ENCODE measurements around the gene HRH3. TPM values are rescaled to one million over a fixed set of nuclear protein-coding genes. Genes with fewer than 3 reads are reported as not detected.

HRH3 gene
- total RNA-seq, 3 donors from 2014 or later (not counting 1 experiment from before 2014, with no cell fraction given) = not detected

- Histone ChIP-seq H3K4me1 (ENCODE audit: control insufficient read depth, insufficient read depth, low read length) (no peaks in the 10 kb centered on the region), H3K27ac (ENCODE audit: low read length) (no peak overlapping the region), H3K27me3 (ENCODE audit: control insufficient read depth, insufficient read depth, low read length) (peaks cover 6% of the 10 kb centered on the region), H3K4me3 (ENCODE audit: low read length) (no peak overlapping the region), H3K9me3 (ENCODE audit: control insufficient read depth, insufficient read depth, low read length) (no peaks in the 10 kb centered on the region), H3K36me3 (ENCODE audit: control insufficient read depth, insufficient read depth, low read length) (no peaks in the 10 kb centered on the region)
- Mint-ChIP-seq H3K4me3 (no peak overlapping the region), H3K27ac (no peak overlapping the region), H3K4me1 (no peaks in the 10 kb centered on the region), H3K36me3 (no peaks in the 10 kb centered on the region), H3K9me3 (no peaks in the 10 kb centered on the region), H3K27me3 (ENCODE audit: low read depth in 2 of 2) (peaks cover 22% of the 10 kb centered on the region in 2 donors)
- no peak for DNase-seq
- intact Hi-C loops (cut with micrococcal nuclease) = no loop called here
- no peak for ATAC-seq
- WGBS (ENCODE audit: insufficient coverage) = 78% methylated on average over 24 of the region's 24 CpGs
- TF ChIP-seq CTCF (IDR thresholded peaks at IDR 0.05) = no peak
These were observed 6.9 kb upstream of the HRH3 start for GRCh38 chr20:62226707-62227590.

- peaks cover 0 to 2% of the 10 kb centered on the region in 2 donors for H3K4me1 Mint-ChIP-seq
- no peaks in the 10 kb centered on the region for H3K36me3 Mint-ChIP-seq
- Histone ChIP-seq H3K27ac (ENCODE audit: low read length) (no peak overlapping the region), H3K4me1 (ENCODE audit: control insufficient read depth, insufficient read depth, low read length) (no peaks in the 10 kb centered on the region), H3K9me3 (ENCODE audit: control insufficient read depth, insufficient read depth, low read length) (no peaks in the 10 kb centered on the region), H3K36me3 (ENCODE audit: control insufficient read depth, insufficient read depth, low read length) (no peaks in the 10 kb centered on the region), H3K27me3 (ENCODE audit: control insufficient read depth, insufficient read depth, low read length) (peaks cover 15% of the 10 kb centered on the region), H3K4me3 (ENCODE audit: low read length) (no peak overlapping the region)
- DNase-seq (no peak), ATAC-seq (no peak)
- no peaks in the 10 kb centered on the region for H3K9me3 Mint-ChIP-seq
- no peak for TF ChIP-seq CTCF (IDR thresholded peaks at IDR 0.05)
- WGBS (ENCODE audit: insufficient coverage) = 84% methylated on average over 17 of the region's 17 CpGs
- intact Hi-C loops (cut with micrococcal nuclease) = no loop called here
- no peak overlapping the region for H3K4me3 Mint-ChIP-seq
- H3K27me3 Mint-ChIP-seq (ENCODE audit: low read depth in 2 of 2) = peaks cover 26 to 28% of the 10 kb centered on the region in 2 donors
- no peak overlapping the region for H3K27ac Mint-ChIP-seq
These were observed 6.0 kb upstream of the HRH3 start for GRCh38 chr20:62225820-62226635.

GRCh38 chr20:62225026-62225425 is 4.9 kb upstream of the HRH3 start:
- TF ChIP-seq CTCF (IDR thresholded peaks at IDR 0.05) = no peak
- Histone ChIP-seq H3K9me3 (ENCODE audit: control insufficient read depth, insufficient read depth, low read length) (no peaks in the 10 kb centered on the region), H3K36me3 (ENCODE audit: control insufficient read depth, insufficient read depth, low read length) (no peaks in the 10 kb centered on the region), H3K27me3 (ENCODE audit: control insufficient read depth, insufficient read depth, low read length) (peaks cover 22% of the 10 kb centered on the region), H3K4me1 (ENCODE audit: control insufficient read depth, insufficient read depth, low read length) (peaks cover 6% of the 10 kb centered on the region), H3K4me3 (ENCODE audit: low read length) (no peak overlapping the region), H3K27ac (ENCODE audit: low read length) (no peak overlapping the region)
- peaks cover 29 to 33% of the 10 kb centered on the region in 2 donors for H3K27me3 Mint-ChIP-seq (ENCODE audit: low read depth in 2 of 2)
- H3K36me3 Mint-ChIP-seq = no peaks in the 10 kb centered on the region
- DNase-seq = no peak
- no peak for ATAC-seq
- no peak overlapping the region for H3K4me3 Mint-ChIP-seq
- no peak overlapping the region for H3K27ac Mint-ChIP-seq
- 92% methylated on average over 13 of the region's 13 CpGs for WGBS (ENCODE audit: insufficient coverage)
- no peaks in the 10 kb centered on the region for H3K9me3 Mint-ChIP-seq
- peaks cover 0 to 4% of the 10 kb centered on the region in 2 donors for H3K4me1 Mint-ChIP-seq
- intact Hi-C loops (cut with micrococcal nuclease) = no loop called here

All from natural killer cell (primary cell).